ENCODE results near the gene RBFA.

DNA sequence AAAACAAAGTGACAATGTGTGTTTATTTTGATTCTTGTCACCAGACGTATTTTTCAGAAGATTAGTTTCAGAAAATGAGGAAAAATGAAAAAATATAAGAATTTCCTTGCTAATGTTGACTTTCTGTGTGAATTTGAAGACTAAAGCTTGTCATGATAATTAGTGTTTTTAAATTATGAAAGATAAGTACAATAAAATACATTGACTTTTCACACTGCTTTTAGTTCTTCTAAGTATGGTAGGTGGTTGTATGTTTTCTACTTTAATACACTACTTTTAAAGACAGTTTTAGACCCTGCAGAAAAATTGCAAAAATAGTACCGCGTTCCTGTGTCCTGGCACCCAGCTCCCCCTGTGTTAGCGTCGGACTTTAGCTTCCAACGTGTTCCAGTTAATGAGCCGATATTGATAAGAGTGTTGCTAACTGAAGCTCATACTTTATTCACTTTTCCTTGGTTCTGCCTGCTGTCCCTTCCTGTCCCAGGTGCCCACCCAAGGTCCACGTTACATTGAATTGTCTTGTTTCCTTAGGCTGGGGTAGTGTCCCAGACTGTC, 695 bp downstream of the RBFA start:
- no peak for TF ChIP-seq TAF1 (IDR thresholded peaks at IDR 0.05; ENCODE audit: low read depth, low read length)
- no peak for TF ChIP-seq POLR2A (IDR thresholded peaks at IDR 0.05; ENCODE audit: low read depth, low read length)
- no peak for TF ChIP-seq POLR2AphosphoS5 (IDR thresholded peaks at IDR 0.05; ENCODE audit: low read depth, low read length)
- no peak for TF ChIP-seq SPI1 (IDR thresholded peaks at IDR 0.05; ENCODE audit: low read depth, low read length)
- no peak for TF ChIP-seq POU2F2 (IDR thresholded peaks at IDR 0.05; ENCODE audit: low read depth, low read length)
